HG02610 (cell line): ENCODE measurements around the gene GGN.
"Not testable (repeated sequence)": the region's sequence is repeated elsewhere in the genome, so short reads cannot be mapped to it uniquely, and the experiment has no call there.

Source experiments
- ATAC-seq: cut with Tn5 transposase; IDR thresholded peaks from one replicate; pipeline ENCODE4 v1.9.1; 2021; ENCODE audit warnings: mild to moderate bottlenecking, moderate library complexity; ENCODE audit not compliant: unreplicated experiment

The GGN gene

GRCh38 chr19:38411898-38412297 lies 24.1 kb upstream of the GGN start:
- not testable (repeated sequence) for ATAC-seq

- ATAC-seq = no peak
Observed at GRCh38 chr19:38411041-38411712, 23.3 kb upstream of the GGN start.

GRCh38 chr19:38410407-38410806 lies 22.6 kb upstream of the GGN start:
- not testable (repeated sequence) for ATAC-seq

- no peak for ATAC-seq
Observed at GRCh38 chr19:38409631-38410133, 21.8 kb upstream of the GGN start.

- no peak for ATAC-seq
Observed at GRCh38 chr19:38405276-38405675, 17.4 kb upstream of the GGN start.

GRCh38 chr19:38404858-38405257 lies 17.0 kb upstream of the GGN start:
- no peak for ATAC-seq

GRCh38 chr19:38402967-38403674 lies 15.3 kb upstream of the GGN start, which contains the start of gene FAM98C:
Gene FAM98C (plus strand): TSS chr19:38403093. CDS start chr19:38403154, 61 bp downstream.
- ATAC-seq = peak; percentile 86

- no peak for ATAC-seq
Observed at GRCh38 chr19:38402623-38402966, 14.8 kb upstream of the GGN start.

- ATAC-seq = no peak
Observed at GRCh38 chr19:38401148-38401547, 13.3 kb upstream of the GGN start.

- no peak for ATAC-seq
Observed at GRCh38 chr19:38400361-38400760, 12.5 kb upstream of the GGN start.

- ATAC-seq = no peak
Observed at GRCh38 chr19:38399537-38399936, 11.7 kb upstream of the GGN start.

GRCh38 chr19:38399081-38399480 lies 11.2 kb upstream of the GGN start:
- no peak for ATAC-seq

GRCh38 chr19:38395381-38396114 lies 7.7 kb upstream of the GGN start:
- no peak for ATAC-seq

- no peak for ATAC-seq
Observed at GRCh38 chr19:38394488-38394887, 6.7 kb upstream of the GGN start.

GRCh38 chr19:38392707-38393308 lies 5.0 kb upstream of the GGN start:
- no peak for ATAC-seq

GRCh38 chr19:38391911-38392464 lies 4.2 kb upstream of the GGN start:
- ATAC-seq = no peak

GRCh38 chr19:38389957-38390924 lies 2.4 kb upstream of the GGN start:
- no peak for ATAC-seq

- no peak for ATAC-seq
Observed at GRCh38 chr19:38389101-38389925, 1.5 kb upstream of the GGN start.
